ENCODE measurements around the gene CACNA1E.

Gene CACNA1E

DNA sequence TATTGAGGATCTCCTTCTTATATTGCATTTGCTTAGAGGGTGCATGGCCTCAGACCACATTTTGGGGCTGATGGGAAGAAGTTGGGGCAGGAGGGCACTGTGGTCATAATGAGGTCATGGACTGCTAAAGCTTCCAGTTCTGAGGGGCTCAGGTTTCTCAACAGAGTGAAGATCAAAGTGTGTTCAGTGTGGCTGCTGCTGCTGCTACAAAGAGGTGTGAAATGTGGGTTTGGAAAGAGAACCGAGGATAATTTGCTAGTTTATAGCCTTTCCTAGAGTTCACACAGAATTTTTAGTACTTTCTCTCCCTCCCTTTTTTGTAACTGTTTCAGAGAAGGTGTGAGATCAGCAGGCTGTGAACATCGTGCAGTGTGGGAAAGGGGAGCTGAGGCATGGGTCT, 73.3 kb downstream of the CACNA1E start:
- Histone ChIP-seq H3K27me3 (ENCODE audit: control insufficient read depth in 5 of 5, insufficient read depth in 4 of 5, low read length in 5 of 5) (peaks cover 0 to 9% (median 5%) of the 10 kb centered on the region in 5 donors), H3K27ac (ENCODE audit: low read depth, low read length) (no peak overlapping the region), H3K36me3 (ENCODE audit: control insufficient read depth in 5 of 5, insufficient read depth in 5 of 5, low read length in 5 of 5) (no peaks in the 10 kb centered on the region), H3K9me3 (ENCODE audit: control insufficient read depth in 5 of 5, low read length in 5 of 5) (no peaks in the 10 kb centered on the region), H3K9ac (ENCODE audit: low read length in 5 of 5) (no peak overlapping the region), H3K4me1 (ENCODE audit: control insufficient read depth in 5 of 5, insufficient read depth in 5 of 5, low read length in 5 of 5) (no peaks in the 10 kb centered on the region), H3K4me3 (ENCODE audit: low read depth in 1 of 5, low read length in 5 of 5) (no peak overlapping the region)

DNA sequence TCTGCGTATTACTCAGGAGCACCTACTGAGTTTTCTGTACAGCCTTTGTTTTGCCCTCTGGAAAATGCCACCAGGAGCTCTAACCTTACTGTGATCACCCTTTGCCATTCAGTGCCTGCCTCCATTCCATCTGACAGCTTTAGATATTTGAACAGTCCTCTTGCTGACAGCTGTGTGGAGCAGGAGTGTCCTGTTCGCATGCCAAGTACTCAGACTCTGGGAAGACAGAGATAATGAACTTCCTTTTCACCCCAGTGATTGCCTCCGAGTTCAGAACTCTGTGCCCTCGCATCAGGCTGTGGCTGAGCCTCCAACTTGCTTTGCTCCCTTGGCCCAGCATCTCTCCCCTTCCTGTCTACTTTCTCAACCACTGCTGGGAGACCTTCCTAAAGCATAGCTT, 74.0 kb downstream of the CACNA1E start:
- Histone ChIP-seq H3K9ac (ENCODE audit: low read length in 5 of 5) (no peak overlapping the region), H3K9me3 (ENCODE audit: control insufficient read depth in 5 of 5, low read length in 5 of 5) (no peaks in the 10 kb centered on the region), H3K4me1 (ENCODE audit: control insufficient read depth in 5 of 5, insufficient read depth in 5 of 5, low read length in 5 of 5) (no peaks in the 10 kb centered on the region), H3K4me3 (ENCODE audit: low read depth in 1 of 5, low read length in 5 of 5) (no peak overlapping the region), H3K27me3 (ENCODE audit: control insufficient read depth in 5 of 5, insufficient read depth in 4 of 5, low read length in 5 of 5) (peaks cover 0 to 9% (median 5%) of the 10 kb centered on the region in 5 donors), H3K36me3 (ENCODE audit: control insufficient read depth in 5 of 5, insufficient read depth in 5 of 5, low read length in 5 of 5) (no peaks in the 10 kb centered on the region), H3K27ac (ENCODE audit: low read depth, low read length) (no peak overlapping the region)

DNA sequence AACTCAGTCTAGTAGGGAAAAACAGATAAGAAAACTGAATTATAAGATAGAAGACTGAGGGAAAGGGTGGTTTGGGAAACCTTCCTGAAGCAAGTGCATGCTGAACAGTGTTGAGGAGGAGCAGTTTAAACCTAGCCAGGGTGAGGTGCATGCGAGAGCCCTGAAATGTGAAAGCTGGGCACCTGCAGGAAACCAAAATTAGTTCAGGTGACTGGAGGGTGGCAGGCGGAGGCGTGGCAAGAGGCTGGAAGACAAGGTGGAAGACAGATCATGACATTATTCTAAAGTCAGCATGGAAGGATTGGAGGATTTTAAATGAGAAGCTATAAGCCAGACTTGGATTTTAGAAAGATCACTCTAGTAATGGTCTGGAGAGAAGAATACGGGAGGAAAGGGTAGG, 75.1 kb downstream of the CACNA1E start:
- Histone ChIP-seq H3K4me3 (ENCODE audit: low read depth in 1 of 5, low read length in 5 of 5) (no peak overlapping the region), H3K4me1 (ENCODE audit: control insufficient read depth in 5 of 5, insufficient read depth in 5 of 5, low read length in 5 of 5) (no peaks in the 10 kb centered on the region), H3K9me3 (ENCODE audit: control insufficient read depth in 5 of 5, low read length in 5 of 5) (no peaks in the 10 kb centered on the region), H3K9ac (ENCODE audit: low read length in 5 of 5) (no peak overlapping the region), H3K27ac (ENCODE audit: low read depth, low read length) (no peak overlapping the region), H3K27me3 (ENCODE audit: control insufficient read depth in 5 of 5, insufficient read depth in 4 of 5, low read length in 5 of 5) (peaks cover 0 to 9% (median 5%) of the 10 kb centered on the region in 5 donors), H3K36me3 (ENCODE audit: control insufficient read depth in 5 of 5, insufficient read depth in 5 of 5, low read length in 5 of 5) (no peaks in the 10 kb centered on the region)

DNA sequence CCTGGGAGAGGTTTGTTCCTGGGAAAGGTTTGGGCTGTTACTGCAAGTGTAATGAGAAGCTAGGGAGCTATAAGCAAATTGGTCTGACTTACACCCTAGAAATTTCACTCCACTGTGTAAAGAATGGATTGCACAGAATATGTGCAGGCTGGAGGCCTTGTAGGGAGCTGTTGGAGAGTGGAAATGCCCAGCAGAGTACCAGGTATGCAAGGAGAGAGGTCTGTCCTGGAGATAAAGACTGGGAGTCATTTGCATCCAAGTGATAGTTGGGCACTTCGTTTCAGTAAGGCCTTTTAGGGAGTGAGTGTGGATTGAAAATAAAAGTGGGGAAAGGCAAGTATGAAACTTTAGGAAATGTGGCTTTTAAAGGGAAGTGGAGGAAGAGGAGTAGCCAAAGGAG, 75.8 kb downstream of the CACNA1E start:
- H3K4me1 ChIP-seq (ENCODE audit: control insufficient read depth in 5 of 5, insufficient read depth in 5 of 5, low read length in 5 of 5) = no peaks in the 10 kb centered on the region
- H3K36me3 ChIP-seq (ENCODE audit: control insufficient read depth in 5 of 5, insufficient read depth in 5 of 5, low read length in 5 of 5) = no peaks in the 10 kb centered on the region
- no peak overlapping the region for H3K4me3 ChIP-seq (ENCODE audit: low read depth in 1 of 5, low read length in 5 of 5)
- peaks cover 0 to 9% (median 5%) of the 10 kb centered on the region in 5 donors for H3K27me3 ChIP-seq (ENCODE audit: control insufficient read depth in 5 of 5, insufficient read depth in 4 of 5, low read length in 5 of 5)
- no peak overlapping the region for H3K9ac ChIP-seq (ENCODE audit: low read length in 5 of 5)
- H3K27ac ChIP-seq (ENCODE audit: low read depth, low read length) = no peak overlapping the region
- H3K9me3 ChIP-seq (ENCODE audit: control insufficient read depth in 5 of 5, low read length in 5 of 5) = no peaks in the 10 kb centered on the region

DNA sequence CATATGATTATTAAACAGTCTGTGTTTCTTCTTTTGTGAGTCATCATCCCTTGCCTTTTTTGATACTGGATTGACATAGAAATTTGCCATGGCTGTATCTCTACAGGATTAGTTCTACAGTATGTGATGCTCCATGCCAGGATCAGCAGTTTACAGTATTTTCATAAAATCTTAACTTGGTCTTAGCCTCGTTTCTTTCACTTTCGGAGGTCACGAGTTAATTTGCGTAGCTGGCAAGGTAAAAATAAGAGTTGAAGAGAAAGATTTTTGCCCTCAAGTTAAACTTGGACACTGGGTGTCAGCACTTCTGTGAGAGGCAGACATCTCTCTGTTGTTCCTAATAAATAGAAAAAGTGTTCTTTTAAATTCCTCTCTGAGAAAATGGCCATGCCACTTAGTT, 79.1 kb downstream of the CACNA1E start:
- Histone ChIP-seq H3K4me1 (ENCODE audit: control insufficient read depth in 5 of 5, insufficient read depth in 5 of 5, low read length in 5 of 5) (no peaks in the 10 kb centered on the region), H3K4me3 (ENCODE audit: low read depth in 1 of 5, low read length in 5 of 5) (no peak overlapping the region), H3K9ac (ENCODE audit: low read length in 5 of 5) (no peak overlapping the region), H3K9me3 (ENCODE audit: control insufficient read depth in 5 of 5, low read length in 5 of 5) (no peaks in the 10 kb centered on the region), H3K27me3 (ENCODE audit: control insufficient read depth in 5 of 5, insufficient read depth in 4 of 5, low read length in 5 of 5) (peaks cover 0 to 3% (median 0%) of the 10 kb centered on the region in 5 donors), H3K36me3 (ENCODE audit: control insufficient read depth in 5 of 5, insufficient read depth in 5 of 5, low read length in 5 of 5) (no peaks in the 10 kb centered on the region), H3K27ac (ENCODE audit: low read depth, low read length) (no peak overlapping the region)

DNA sequence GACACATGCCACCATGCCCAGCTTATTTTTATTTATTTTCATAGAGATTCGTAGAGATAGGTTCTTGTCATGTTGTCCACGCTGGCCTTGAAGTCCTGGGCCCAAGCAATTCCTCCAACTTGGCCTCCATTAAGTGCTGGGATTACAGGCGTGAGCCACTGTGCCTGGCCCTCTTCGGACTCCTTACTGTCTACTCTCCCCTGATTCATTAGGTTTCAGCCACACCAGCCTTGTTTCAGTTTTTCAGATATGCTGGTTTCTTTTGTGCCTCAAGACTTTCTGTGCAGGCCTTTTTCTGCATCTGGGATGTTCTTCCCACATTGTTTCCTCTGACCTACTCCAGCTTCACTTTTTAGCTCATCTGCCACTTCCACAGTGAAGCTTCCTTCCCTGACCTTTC, 85.4 kb downstream of the CACNA1E start:
- H3K27me3 ChIP-seq (ENCODE audit: control insufficient read depth in 5 of 5, insufficient read depth in 4 of 5, low read length in 5 of 5) = no peaks in the 10 kb centered on the region
- no peaks in the 10 kb centered on the region for H3K4me1 ChIP-seq (ENCODE audit: control insufficient read depth in 5 of 5, insufficient read depth in 5 of 5, low read length in 5 of 5)
- H3K9ac ChIP-seq (ENCODE audit: low read length in 5 of 5) = no peak overlapping the region
- H3K36me3 ChIP-seq (ENCODE audit: control insufficient read depth in 5 of 5, insufficient read depth in 5 of 5, low read length in 5 of 5) = no peaks in the 10 kb centered on the region
- H3K9me3 ChIP-seq (ENCODE audit: control insufficient read depth in 5 of 5, low read length in 5 of 5) = no peaks in the 10 kb centered on the region
- H3K4me3 ChIP-seq (ENCODE audit: low read depth in 1 of 5, low read length in 5 of 5) = no peak overlapping the region
- H3K27ac ChIP-seq (ENCODE audit: low read depth, low read length) = no peak overlapping the region

DNA sequence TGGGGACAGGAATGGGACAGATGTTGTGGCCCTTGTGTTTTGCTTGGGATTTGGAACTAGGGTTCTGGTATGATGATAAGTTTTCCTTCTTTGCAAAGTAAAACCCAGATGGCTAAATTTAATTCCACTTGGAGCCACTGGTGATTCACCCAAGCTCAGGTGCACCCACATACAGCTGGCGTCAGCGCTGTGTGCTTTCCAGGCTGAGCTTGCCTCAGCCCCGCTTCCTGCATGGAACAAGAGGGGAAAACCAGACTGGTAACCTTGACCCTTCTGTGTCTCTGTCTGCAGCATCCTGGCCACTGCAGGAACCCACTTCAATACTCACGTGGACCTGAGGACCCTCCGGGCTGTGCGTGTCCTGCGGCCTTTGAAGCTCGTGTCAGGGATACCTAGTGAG, 94.2 kb downstream of the CACNA1E start:
- Histone ChIP-seq H3K27me3 (ENCODE audit: control insufficient read depth in 5 of 5, insufficient read depth in 4 of 5, low read length in 5 of 5) (no peaks in the 10 kb centered on the region), H3K9me3 (ENCODE audit: control insufficient read depth in 5 of 5, low read length in 5 of 5) (no peaks in the 10 kb centered on the region), H3K4me3 (ENCODE audit: low read depth in 1 of 5, low read length in 5 of 5) (no peak overlapping the region), H3K27ac (ENCODE audit: low read depth, low read length) (no peak overlapping the region), H3K36me3 (ENCODE audit: control insufficient read depth in 5 of 5, insufficient read depth in 5 of 5, low read length in 5 of 5) (no peaks in the 10 kb centered on the region), H3K4me1 (ENCODE audit: control insufficient read depth in 5 of 5, insufficient read depth in 5 of 5, low read length in 5 of 5) (peaks cover 0 to 26% (median 16%) of the 10 kb centered on the region in 5 donors), H3K9ac (ENCODE audit: low read length in 5 of 5) (no peak overlapping the region)

DNA sequence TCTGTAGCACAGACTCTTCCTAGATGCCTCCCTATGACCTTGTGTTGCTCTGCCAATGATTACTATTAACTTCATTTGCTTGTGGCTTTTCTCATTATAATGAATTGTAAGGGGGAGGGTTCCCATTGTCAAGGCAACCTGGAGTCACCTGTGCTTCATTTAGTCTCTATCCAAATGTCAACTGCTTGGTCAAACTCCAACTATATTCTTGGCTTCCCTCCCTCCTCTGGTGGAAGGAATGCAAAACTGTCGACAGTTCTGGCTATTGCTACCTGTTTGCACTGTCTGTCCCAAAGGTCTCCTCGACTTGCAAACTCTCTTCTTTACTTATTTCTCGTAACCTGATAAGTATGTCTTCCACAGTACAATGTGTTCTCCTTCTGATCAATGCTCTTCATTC, 100.3 kb downstream of the CACNA1E start:
- Histone ChIP-seq H3K36me3 (ENCODE audit: control insufficient read depth in 5 of 5, insufficient read depth in 5 of 5, low read length in 5 of 5) (no peaks in the 10 kb centered on the region), H3K4me3 (ENCODE audit: low read depth in 1 of 5, low read length in 5 of 5) (no peak overlapping the region), H3K4me1 (ENCODE audit: control insufficient read depth in 5 of 5, insufficient read depth in 5 of 5, low read length in 5 of 5) (peaks cover 0 to 8% (median 5%) of the 10 kb centered on the region in 5 donors), H3K27me3 (ENCODE audit: control insufficient read depth in 5 of 5, insufficient read depth in 4 of 5, low read length in 5 of 5) (no peaks in the 10 kb centered on the region), H3K9me3 (ENCODE audit: control insufficient read depth in 5 of 5, low read length in 5 of 5) (no peaks in the 10 kb centered on the region), H3K9ac (ENCODE audit: low read length in 5 of 5) (no peak overlapping the region), H3K27ac (ENCODE audit: low read depth, low read length) (no peak overlapping the region)

DNA sequence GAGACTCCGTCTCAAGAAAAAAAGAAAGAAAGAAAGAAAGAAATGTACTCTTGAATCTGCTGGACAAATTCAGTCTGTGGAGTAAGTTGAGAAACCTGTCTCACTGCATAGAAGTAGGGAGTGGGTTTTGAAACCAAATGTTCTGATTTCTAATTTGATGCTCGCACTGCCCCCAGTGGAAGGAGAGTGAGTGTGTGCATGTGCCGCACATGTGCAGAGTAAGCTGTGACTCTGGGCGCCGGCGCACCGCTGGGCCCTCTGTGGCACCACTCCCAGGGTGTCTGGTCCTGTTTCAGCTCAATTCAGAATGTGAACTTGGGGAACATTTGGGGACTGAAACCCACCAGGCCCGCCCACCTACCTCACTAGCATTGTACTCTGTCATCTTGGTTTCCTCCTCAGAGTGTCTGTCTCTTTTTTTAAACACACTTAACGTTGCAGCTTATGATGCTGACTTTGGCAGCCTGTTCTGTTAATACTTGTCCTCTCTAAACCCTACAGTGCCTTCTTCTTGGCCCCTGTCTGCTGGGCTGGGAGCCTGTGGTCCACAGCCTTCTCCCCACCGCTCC, 104.6 kb downstream of the CACNA1E start:
- no peak overlapping the region for H3K9ac ChIP-seq (ENCODE audit: low read length in 5 of 5)
- no peaks in the 10 kb centered on the region for H3K4me1 ChIP-seq (ENCODE audit: control insufficient read depth in 5 of 5, insufficient read depth in 5 of 5, low read length in 5 of 5)
- no peak overlapping the region for H3K27ac ChIP-seq (ENCODE audit: low read depth, low read length)
- no peak overlapping the region for H3K4me3 ChIP-seq (ENCODE audit: low read depth in 1 of 5, low read length in 5 of 5)
- no peaks in the 10 kb centered on the region for H3K36me3 ChIP-seq (ENCODE audit: control insufficient read depth in 5 of 5, insufficient read depth in 5 of 5, low read length in 5 of 5)
- peaks cover 0 to 3% (median 0%) of the 10 kb centered on the region in 5 donors for H3K27me3 ChIP-seq (ENCODE audit: control insufficient read depth in 5 of 5, insufficient read depth in 4 of 5, low read length in 5 of 5)
- H3K9me3 ChIP-seq (ENCODE audit: control insufficient read depth in 5 of 5, low read length in 5 of 5) = no peaks in the 10 kb centered on the region

DNA sequence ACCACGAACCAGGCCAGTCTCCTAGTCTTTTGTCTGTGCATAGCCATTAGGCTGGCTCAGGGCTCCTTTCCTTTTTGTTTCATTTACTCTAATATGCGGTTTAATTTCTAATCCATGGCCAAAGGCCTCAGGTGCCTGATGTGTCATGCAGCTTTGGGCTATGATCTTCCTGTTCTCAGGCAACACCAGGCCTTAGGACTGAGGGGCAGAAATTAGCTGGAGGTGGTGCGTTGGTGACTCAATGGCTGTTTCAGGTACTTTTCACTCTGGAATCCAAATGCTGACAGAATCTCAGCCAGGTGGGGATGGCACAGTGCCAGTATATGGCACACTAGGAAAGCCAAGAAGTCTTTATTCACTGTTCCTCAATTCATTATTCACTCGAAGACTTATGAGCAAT, 105.3 kb downstream of the CACNA1E start:
- Histone ChIP-seq H3K27ac (ENCODE audit: low read depth, low read length) (no peak overlapping the region), H3K4me3 (ENCODE audit: low read depth in 1 of 5, low read length in 5 of 5) (no peak overlapping the region), H3K36me3 (ENCODE audit: control insufficient read depth in 5 of 5, insufficient read depth in 5 of 5, low read length in 5 of 5) (no peaks in the 10 kb centered on the region), H3K4me1 (ENCODE audit: control insufficient read depth in 5 of 5, insufficient read depth in 5 of 5, low read length in 5 of 5) (no peaks in the 10 kb centered on the region), H3K9ac (ENCODE audit: low read length in 5 of 5) (no peak overlapping the region), H3K27me3 (ENCODE audit: control insufficient read depth in 5 of 5, insufficient read depth in 4 of 5, low read length in 5 of 5) (peaks cover 0 to 3% (median 0%) of the 10 kb centered on the region in 5 donors), H3K9me3 (ENCODE audit: control insufficient read depth in 5 of 5, low read length in 5 of 5) (no peaks in the 10 kb centered on the region)

Measured in subcutaneous abdominal adipose tissue (tissue), 5 donors.